GM23248 (cell line): Measurements from ENCODE around the gene AMOTL1.

Experiments used
- EZH2 ChIP-seq: fragments of 200-600 bp; sonication (generic); IDR thresholded peaks from 2 replicates; pipeline ENCODE4 v1.6.1; 2018; ENCODE audit warnings: antibody characterized with exemption, mild to moderate bottlenecking; ENCODE audit not compliant: insufficient read depth, poor library complexity, severe bottlenecking
- EZH2phosphoT487 ChIP-seq: fragments of 200-600 bp; sonication (generic); IDR thresholded peaks from 2 replicates; pipeline ENCODE4 v1.6.1; 2018; ENCODE audit warnings: antibody characterized with exemption, moderate library complexity, mild to moderate bottlenecking, low read depth; ENCODE audit not compliant: insufficient read depth

DNA sequence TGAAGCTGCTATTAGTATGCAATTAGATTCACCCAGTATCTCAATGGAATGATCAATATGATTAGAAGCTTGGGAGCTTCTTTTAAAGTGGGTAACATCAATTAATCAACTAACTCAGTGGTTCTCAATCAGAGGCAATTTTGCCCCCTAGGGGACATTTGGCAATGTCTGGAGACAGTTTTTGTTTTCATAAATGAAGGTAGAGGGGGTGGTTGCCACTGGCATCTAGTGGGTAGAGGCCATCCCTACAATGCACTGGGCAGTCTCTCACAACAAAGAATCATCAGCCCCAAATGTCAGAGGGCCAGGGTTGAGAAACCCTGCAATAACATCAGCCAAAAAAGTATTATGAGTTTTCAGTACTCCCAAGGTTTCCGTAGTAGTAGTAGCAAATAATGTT, 5.9 kb upstream of the AMOTL1 start:
- no peak for TF ChIP-seq EZH2
- no peak for TF ChIP-seq EZH2phosphoT487
